Activated B cell treated with CpG ODN at 0.5 μM for 24 hours (primary cell): ENCODE data around the gene POLR2I. TPM values are rescaled to one million over a fixed set of nuclear protein-coding genes. Genes with fewer than 3 reads are reported as not detected.
A peak's percentile ranks its signal among the peaks of the same experiment; 100 is the strongest.

Experiments
- ATAC-seq: fragments of 200-7000 bp; cut with Tn5 transposase; one replicate; pipeline ENCODE4 v1.10.0; 2021; ENCODE audit warnings: low read depth, mild to moderate bottlenecking, moderate library complexity
- CTCF ChIA-PET: fragments of 350-600 bp; sonication (Branson Sonifier 250); formaldehyde crosslinking; loops from one replicate; lab custom pipeline; 2021; ENCODE audit warnings: antibody characterized with exemption; lab: Charles Lee
- POLR2A ChIA-PET: fragments of 350-600 bp; sonication (Branson Sonifier 250); formaldehyde crosslinking; loops from one replicate; lab custom pipeline; 2021; ENCODE audit warnings: antibody characterized with exemption; lab: Charles Lee
- DNase-seq: peaks from one replicate; pipeline ENCODE4 v3.0.0; 2022
- H3K27ac Mint-ChIP-seq: one replicate; pipeline ENCODE4 v1.8.0; 2020; ENCODE audit warnings: mixed read lengths
- H3K27me3 Mint-ChIP-seq: one replicate; pipeline ENCODE4 v1.8.0; 2021; ENCODE audit warnings: mixed read lengths
- H3K36me3 Mint-ChIP-seq: one replicate; pipeline ENCODE4 v1.8.0; 2021; ENCODE audit warnings: low read depth, mixed read lengths
- H3K4me1 Mint-ChIP-seq: one replicate; pipeline ENCODE4 v1.8.0; 2021; ENCODE audit warnings: mixed read lengths
- H3K4me3 Mint-ChIP-seq: one replicate; pipeline ENCODE4 v1.8.0; 2020; ENCODE audit warnings: mild to moderate bottlenecking, mixed read lengths
- H3K9me3 Mint-ChIP-seq: one replicate; pipeline ENCODE4 v1.8.0; 2020; ENCODE audit warnings: mixed read lengths
- intact Hi-C: fragments of 100-400 bp; cut with micrococcal nuclease; formaldehyde crosslinking; loops from one replicate; pipeline ENCODE4 v1.15.1; 2024
- total RNA-seq: library from RNA; stranded (reverse); gene quantifications from 2 replicates; pipeline ENCODE4 v1.2.3, GENCODE V29; 2022
- TF ChIP-seq, protein P1 (sequence below): fragments of 200-600 bp; IDR thresholded peaks from one replicate; pipeline ENCODE4 v1.8.0; 2022; ENCODE audit warnings: antibody characterized with exemption, mild to moderate bottlenecking

POLR2I gene
- 46.6 and 51.6 TPM in 2 replicates for total RNA-seq

DNA sequence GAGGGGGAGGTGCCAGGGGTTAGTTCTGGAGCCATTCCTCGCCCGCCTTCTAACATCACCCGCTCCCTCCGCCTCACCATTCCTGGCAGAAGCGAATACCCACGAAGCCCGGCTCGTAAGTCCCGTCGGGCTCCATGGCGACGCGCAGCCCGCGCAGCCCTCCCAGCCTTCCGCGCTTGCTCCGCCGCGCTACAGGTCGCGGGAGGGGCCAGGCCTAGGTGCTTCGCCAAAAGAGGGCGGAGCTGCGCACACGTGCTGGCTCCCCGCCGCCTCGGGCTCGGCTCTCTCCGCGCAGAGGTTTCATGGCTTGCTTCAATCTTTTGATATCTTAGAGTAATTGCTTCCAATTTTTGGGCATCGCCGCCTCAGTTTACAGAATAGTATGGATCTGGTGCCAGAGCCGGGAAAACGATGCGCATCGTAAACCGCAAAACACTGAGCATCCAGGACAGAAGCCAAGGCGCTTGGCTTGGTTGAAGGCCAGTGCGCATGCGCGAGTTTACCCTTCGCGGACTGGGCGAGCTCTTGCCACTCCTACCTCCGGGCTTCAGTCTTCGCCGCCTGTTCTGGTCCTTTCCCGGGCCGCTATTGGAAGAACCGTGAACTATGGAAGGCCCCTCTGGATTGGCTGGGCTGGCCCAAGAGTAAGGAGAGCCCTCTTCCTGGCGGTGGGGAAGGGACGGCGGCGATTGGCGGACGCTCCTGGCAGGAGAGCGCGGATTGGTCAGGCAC is at the start of gene POLR2I:
TSS of gene POLR2I (minus strand) at position 155 of the 732 bp plus-strand sequence. CDS start at position 136, 19 bp downstream.
- Mint-ChIP-seq H3K4me3 (peak within 1 kb of the TSS; percentile 92), H3K27ac (peak within 1 kb of the TSS; percentile 97), H3K36me3 (peaks cover 69% of the 10 kb centered on the region), H3K4me1 (peaks cover 43% of the 10 kb centered on the region), H3K9me3 (no peaks in the 10 kb centered on the region), H3K27me3 (no peaks in the 10 kb centered on the region)
- ATAC-seq (peak; percentile 86), DNase-seq (peak; percentile 93)
- TF ChIP-seq, protein P1, sequence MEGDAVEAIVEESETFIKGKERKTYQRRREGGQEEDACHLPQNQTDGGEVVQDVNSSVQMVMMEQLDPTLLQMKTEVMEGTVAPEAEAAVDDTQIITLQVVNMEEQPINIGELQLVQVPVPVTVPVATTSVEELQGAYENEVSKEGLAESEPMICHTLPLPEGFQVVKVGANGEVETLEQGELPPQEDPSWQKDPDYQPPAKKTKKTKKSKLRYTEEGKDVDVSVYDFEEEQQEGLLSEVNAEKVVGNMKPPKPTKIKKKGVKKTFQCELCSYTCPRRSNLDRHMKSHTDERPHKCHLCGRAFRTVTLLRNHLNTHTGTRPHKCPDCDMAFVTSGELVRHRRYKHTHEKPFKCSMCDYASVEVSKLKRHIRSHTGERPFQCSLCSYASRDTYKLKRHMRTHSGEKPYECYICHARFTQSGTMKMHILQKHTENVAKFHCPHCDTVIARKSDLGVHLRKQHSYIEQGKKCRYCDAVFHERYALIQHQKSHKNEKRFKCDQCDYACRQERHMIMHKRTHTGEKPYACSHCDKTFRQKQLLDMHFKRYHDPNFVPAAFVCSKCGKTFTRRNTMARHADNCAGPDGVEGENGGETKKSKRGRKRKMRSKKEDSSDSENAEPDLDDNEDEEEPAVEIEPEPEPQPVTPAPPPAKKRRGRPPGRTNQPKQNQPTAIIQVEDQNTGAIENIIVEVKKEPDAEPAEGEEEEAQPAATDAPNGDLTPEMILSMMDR, result no peak
- ChIA-PET POLR2A (interaction anchor here (0.6 to 2.2 kb wide), 22 partner anchors 10 to 1352 kb away, joined by 3 to 28 read pairs (median 4); partner anchors contain the start of genes ALKBH6, CAPNS1, COX6B1 and LIN37), CTCF (interaction anchor here (0.8 to 1.9 kb wide), 2 partner anchors 13 to 156 kb away, joined by 3 to 8 read pairs; no protein-coding TSS in a partner anchor)
- intact Hi-C loops, result loop anchor here (1.0 to 10.0 kb wide), 11 partner anchors 13 to 1540 kb away; partner anchors contain the start of genes ALKBH6, COX6B1, ETV2 and IGFLR1

DNA sequence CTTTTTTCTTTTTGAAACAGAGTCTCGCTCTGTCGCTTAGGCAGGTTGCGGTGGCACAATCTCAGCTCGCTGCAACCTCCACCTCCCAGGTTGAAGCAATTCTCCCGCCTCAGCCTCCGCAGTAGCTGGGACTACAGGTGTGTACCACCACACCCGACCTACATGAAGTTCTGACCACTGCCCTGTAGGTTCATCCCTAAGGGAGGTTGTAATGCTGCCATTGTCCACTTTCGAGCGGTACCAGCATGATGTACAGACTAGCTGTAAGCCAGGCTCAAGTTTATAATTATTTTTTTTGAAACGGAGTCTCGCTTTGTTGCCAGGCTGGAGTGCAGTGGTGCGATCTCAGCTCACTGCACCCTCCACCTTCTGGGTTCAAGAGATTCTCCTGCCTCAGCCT is 49.1 kb upstream of the POLR2I start:
- Mint-ChIP-seq H3K4me1 (no peaks in the 10 kb centered on the region), H3K27me3 (no peaks in the 10 kb centered on the region), H3K36me3 (peaks cover 6% of the 10 kb centered on the region), H3K27ac (no peak overlapping the region), H3K4me3 (no peak overlapping the region), H3K9me3 (no peaks in the 10 kb centered on the region)
- CTCF ChIA-PET, result interaction anchor here (1.3 kb wide), 1 partner anchor 36 kb away, joined by 3 read pairs; no protein-coding TSS in a partner anchor
- POLR2A ChIA-PET, result no interaction called here
- DNase-seq (no peak), ATAC-seq (no peak)
- intact Hi-C loops, result no loop called here
- TF ChIP-seq, protein P1, result no peak

DNA sequence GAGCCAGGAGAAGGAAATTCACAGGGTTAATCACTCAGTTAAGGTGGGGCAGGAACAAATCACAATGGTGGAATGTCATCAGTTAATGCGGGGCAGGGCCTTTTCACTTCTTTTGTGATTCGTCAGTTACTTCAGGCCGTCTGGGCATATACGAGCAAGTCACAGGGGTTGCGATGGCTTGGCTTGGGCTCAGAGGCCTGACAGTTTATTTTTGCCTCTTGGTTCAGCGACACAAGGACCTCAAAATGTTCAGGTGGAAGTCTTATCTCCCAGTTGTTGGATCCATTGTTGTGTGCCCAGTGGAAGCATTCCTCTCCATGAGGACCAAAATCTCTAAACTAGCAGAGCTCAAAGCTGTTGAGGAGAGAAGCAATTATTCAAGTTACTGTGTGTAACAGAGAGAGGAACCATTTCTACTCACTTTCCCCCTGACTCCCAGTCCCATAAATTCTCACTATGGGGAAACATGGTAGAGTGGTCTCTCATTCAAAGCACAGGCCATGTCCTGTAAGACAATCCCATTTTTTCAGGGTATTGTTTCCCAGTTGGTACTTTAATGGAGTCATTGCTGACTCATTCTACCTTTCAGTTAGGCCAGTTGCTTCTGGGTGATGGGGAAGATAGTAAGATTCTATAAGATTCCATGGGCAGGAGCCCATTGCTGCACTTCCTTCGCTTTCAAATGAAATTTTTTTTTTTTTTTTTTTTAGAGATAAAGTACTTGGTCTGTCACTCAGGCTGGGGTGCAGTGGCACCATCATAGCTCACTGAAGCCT is 46.3 kb upstream of the POLR2I start:
- Mint-ChIP-seq H3K36me3 (peaks cover 9% of the 10 kb centered on the region), H3K4me1 (no peaks in the 10 kb centered on the region), H3K27ac (no peak overlapping the region), H3K27me3 (no peaks in the 10 kb centered on the region), H3K4me3 (no peak overlapping the region), H3K9me3 (no peaks in the 10 kb centered on the region)
- intact Hi-C loops, result no loop called here
- ATAC-seq (no peak), DNase-seq (no peak)
- POLR2A ChIA-PET, result no interaction called here
- CTCF ChIA-PET, result no interaction called here
- TF ChIP-seq, protein P1, result no peak

DNA sequence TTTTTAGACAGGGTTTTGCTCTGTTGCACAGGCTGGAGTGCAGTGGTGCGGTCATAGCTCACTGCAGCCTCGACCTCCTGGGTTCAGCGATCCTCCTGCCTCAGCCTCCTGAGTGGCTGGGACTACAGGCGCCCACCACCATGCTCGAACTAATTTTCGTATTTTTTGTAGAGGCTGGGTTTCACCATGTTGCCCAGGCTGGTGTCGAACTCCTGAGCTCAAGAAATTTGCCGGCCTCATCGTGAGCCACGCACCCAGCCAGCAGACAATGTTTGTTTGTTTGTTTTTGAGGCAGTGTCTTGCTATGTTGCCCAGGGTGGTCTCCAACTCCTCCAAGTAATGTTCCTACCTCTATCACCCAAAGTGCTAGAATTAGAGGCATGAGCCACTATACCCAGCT is 38.5 kb upstream of the POLR2I start:
- Mint-ChIP-seq H3K4me3 (no peak overlapping the region), H3K9me3 (no peaks in the 10 kb centered on the region), H3K4me1 (no peaks in the 10 kb centered on the region), H3K36me3 (peaks cover 37% of the 10 kb centered on the region), H3K27me3 (no peaks in the 10 kb centered on the region), H3K27ac (no peak overlapping the region)
- no peak for ATAC-seq
- CTCF ChIA-PET, result interaction anchor here (0.8 to 1.1 kb wide), 2 partner anchors 16 to 25 kb away, joined by 3 read pairs; no protein-coding TSS in a partner anchor
- POLR2A ChIA-PET, result interaction anchor here (0.6 kb wide), 1 partner anchor 321 kb away, joined by 5 read pairs; no protein-coding TSS in a partner anchor
- TF ChIP-seq, protein P1, result no peak
- DNase-seq, result no peak
- intact Hi-C loops, result no loop called here
